ENCODE data around the gene SLC36A2.

The SLC36A2 gene

GRCh38 chr5:151281001-151281639 lies 66.2 kb downstream of the SLC36A2 start:
- no peak for FAIRE-seq

DNA sequence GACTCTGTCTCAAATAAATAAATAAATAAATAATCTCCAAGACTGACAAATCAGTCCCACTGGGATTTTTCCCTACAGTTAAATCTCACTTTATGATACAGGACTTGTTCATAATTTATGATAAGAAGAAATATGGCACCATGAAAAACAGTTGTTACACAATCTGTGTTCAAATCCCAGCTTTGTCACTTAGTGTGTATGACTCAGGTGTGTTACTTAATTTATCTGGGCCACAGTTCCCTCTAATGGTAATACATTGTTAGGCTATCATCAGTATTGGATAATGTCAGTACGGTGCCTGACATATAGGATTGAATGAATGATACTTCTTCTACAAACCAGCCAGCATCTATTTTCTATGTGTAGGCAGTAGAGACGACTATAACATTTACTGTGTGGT lies 66.9 kb downstream of the SLC36A2 start:
- FAIRE-seq = no peak

GRCh38 chr5:151278845-151279244 lies 68.5 kb downstream of the SLC36A2 start:
- FAIRE-seq = no peak

- no peak for FAIRE-seq
These were observed 71.6 kb downstream of the SLC36A2 start for GRCh38 chr5:151275803-151276202.

GRCh38 chr5:151274666-151275065 lies 72.7 kb downstream of the SLC36A2 start:
- no peak for FAIRE-seq

DNA sequence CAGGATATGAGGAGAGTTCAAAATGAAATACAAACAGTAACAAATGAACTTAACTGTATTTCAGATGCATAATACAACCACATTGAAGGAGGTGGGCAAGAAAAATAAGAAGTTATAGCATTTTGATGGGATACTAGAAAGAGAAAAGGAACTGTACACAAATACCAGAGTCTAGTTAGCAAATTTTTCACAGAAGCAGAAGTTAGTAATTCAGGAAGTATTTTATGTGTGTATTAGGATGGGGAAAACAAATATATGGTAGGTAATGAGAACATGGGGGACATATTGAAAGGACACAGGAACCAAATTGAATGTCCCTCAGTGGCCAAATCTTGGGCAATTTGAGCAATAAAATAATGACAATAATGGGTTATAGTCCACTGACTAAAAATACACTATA lies 76.0 kb downstream of the SLC36A2 start:
- FAIRE-seq = no peak

GRCh38 chr5:151270599-151270998 lies 76.8 kb downstream of the SLC36A2 start:
- no peak for FAIRE-seq

GRCh38 chr5:151267491-151268260 lies 79.7 kb downstream of the SLC36A2 start:
- FAIRE-seq = no peak

Data from islet of Langerhans (tissue), 1 donor.